Measurements from ENCODE around the gene ULK4.

DNA sequence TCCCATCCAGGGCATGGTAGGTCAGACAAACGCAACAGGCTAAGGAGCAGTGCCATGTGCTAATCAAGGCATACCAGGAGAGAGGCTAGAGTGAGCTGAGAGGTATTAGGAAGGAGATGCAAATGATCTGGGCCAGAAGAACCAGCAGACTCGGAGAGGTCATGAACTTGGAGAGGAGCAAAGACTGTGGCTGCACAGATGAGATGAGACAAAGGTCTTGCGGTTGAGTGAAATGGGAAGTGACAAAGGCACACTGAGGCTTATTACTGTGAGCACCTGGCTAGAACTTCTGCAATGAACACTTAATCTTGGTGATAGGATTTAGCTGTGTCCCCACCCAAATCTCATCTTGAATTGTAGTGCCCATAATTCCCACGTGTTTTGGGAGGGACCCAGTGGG is 380.2 kb downstream of the ULK4 start:
- TF ChIP-seq, protein P1, sequence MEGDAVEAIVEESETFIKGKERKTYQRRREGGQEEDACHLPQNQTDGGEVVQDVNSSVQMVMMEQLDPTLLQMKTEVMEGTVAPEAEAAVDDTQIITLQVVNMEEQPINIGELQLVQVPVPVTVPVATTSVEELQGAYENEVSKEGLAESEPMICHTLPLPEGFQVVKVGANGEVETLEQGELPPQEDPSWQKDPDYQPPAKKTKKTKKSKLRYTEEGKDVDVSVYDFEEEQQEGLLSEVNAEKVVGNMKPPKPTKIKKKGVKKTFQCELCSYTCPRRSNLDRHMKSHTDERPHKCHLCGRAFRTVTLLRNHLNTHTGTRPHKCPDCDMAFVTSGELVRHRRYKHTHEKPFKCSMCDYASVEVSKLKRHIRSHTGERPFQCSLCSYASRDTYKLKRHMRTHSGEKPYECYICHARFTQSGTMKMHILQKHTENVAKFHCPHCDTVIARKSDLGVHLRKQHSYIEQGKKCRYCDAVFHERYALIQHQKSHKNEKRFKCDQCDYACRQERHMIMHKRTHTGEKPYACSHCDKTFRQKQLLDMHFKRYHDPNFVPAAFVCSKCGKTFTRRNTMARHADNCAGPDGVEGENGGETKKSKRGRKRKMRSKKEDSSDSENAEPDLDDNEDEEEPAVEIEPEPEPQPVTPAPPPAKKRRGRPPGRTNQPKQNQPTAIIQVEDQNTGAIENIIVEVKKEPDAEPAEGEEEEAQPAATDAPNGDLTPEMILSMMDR (IDR thresholded peaks at IDR 0.05; ENCODE audit: low read depth, low read length) = no peak
- TF ChIP-seq, protein P2, sequence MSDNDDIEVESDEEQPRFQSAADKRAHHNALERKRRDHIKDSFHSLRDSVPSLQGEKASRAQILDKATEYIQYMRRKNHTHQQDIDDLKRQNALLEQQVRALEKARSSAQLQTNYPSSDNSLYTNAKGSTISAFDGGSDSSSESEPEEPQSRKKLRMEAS (IDR thresholded peaks at IDR 0.05; ENCODE audit: low read depth, low read length) = no peak
- no peak for TF ChIP-seq POLR2A (IDR thresholded peaks at IDR 0.05; ENCODE audit: extremely low read depth, insufficient read length)
- no peak for TF ChIP-seq MYC (IDR thresholded peaks at IDR 0.05; ENCODE audit: low read depth, low read length)

Data from NB4 (cell line).